PFSK-1 (cell line): ENCODE data around the gene RAC2.

Experiments
- FOXP2 ChIP-seq: optimal IDR thresholded peaks from 2 replicates; pipeline ENCODE3; 2011; ENCODE audit warnings: borderline replicate concordance, control low read depth, inconsistent platforms; ENCODE audit not compliant: insufficient read depth; ENCODE audit errors: extremely low read length, extremely low read depth
- POLR2AphosphoS5 ChIP-seq: IDR thresholded peaks from 2 replicates; pipeline ENCODE4 v1.6.1; 2012; ENCODE audit warnings: low read depth, mild to moderate bottlenecking, control low read depth, low read length, moderate library complexity
- SIN3A ChIP-seq: IDR thresholded peaks from 2 replicates; pipeline ENCODE4 v1.6.1; 2012; ENCODE audit warnings: mild to moderate bottlenecking, low read length, moderate library complexity, borderline replicate concordance; ENCODE audit not compliant: insufficient read depth
- TAF1 ChIP-seq: IDR thresholded peaks from 2 replicates; pipeline ENCODE4 v1.6.1; 2012; ENCODE audit warnings: low read length, control low read depth, borderline replicate concordance; ENCODE audit not compliant: insufficient read depth
- TF ChIP-seq, protein P1 (sequence below), 2 experiments: IDR thresholded peaks; 2 replicates each; pipeline versions ENCODE4 v1.6.1 to v1.8.0; 2011 to 2012; ENCODE audit warnings: low read depth in 2 of 2, low read length in 2 of 2, control low read depth in 1 of 2, inconsistent platforms in 1 of 2, mild to moderate bottlenecking in 1 of 2, moderate library complexity in 1 of 2; ENCODE audit not compliant: insufficient read depth in 1 of 2

DNA sequence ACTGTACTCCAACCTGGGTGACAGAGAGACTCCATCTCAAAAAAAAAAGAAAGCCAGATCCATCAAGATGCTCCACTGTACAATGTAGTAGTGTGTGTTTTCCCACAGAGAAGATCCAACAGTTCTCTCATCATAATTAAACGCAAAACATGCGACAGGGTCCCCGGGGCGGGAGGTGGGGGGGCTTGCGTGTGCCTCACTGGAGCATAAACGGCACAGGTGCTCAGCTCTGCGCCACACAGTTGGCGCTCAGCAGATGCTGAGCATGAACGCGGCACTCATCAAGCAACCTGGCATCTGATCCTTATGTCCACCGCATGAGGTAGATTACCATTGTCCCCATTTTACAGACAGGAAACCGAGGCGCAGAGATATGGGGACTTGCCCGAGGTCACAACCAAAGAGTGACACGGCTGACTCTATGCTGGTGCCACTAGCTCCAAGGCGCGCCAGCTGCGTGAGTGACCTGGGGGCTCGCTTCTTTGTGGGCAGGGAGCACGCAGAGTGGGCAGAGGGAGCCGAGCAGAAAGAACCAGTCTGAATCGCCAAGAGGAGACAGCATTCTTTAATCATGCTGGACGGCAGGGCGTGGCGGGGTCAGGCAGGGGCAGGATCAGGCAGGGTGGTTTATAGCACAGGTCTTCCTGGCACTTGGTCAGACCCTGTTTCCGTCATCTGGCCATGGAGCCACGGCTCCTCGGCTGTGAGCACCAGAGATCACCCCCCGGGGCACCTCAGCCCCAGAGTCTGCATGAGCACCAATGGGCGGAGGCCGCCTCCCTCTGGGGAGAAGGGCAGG is 64.2 kb downstream of the RAC2 start:
- TF ChIP-seq SIN3A, result no peak
- TF ChIP-seq POLR2AphosphoS5, result no peak
- TF ChIP-seq, protein P1, sequence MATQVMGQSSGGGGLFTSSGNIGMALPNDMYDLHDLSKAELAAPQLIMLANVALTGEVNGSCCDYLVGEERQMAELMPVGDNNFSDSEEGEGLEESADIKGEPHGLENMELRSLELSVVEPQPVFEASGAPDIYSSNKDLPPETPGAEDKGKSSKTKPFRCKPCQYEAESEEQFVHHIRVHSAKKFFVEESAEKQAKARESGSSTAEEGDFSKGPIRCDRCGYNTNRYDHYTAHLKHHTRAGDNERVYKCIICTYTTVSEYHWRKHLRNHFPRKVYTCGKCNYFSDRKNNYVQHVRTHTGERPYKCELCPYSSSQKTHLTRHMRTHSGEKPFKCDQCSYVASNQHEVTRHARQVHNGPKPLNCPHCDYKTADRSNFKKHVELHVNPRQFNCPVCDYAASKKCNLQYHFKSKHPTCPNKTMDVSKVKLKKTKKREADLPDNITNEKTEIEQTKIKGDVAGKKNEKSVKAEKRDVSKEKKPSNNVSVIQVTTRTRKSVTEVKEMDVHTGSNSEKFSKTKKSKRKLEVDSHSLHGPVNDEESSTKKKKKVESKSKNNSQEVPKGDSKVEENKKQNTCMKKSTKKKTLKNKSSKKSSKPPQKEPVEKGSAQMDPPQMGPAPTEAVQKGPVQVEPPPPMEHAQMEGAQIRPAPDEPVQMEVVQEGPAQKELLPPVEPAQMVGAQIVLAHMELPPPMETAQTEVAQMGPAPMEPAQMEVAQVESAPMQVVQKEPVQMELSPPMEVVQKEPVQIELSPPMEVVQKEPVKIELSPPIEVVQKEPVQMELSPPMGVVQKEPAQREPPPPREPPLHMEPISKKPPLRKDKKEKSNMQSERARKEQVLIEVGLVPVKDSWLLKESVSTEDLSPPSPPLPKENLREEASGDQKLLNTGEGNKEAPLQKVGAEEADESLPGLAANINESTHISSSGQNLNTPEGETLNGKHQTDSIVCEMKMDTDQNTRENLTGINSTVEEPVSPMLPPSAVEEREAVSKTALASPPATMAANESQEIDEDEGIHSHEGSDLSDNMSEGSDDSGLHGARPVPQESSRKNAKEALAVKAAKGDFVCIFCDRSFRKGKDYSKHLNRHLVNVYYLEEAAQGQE (IDR thresholded peaks at IDR 0.05; ENCODE audit: insufficient read depth in 1 of 2, low read depth in 2 of 2, low read length in 2 of 2), result no peak
- no peak for TF ChIP-seq TAF1
- TF ChIP-seq FOXP2, result no peak
